NCI-H748 (cell line): ENCODE measurements around the gene ZYG11B.
A peak's percentile ranks its signal among the peaks of the same experiment; 100 is the strongest.
"Not testable (repeated sequence)": the region's sequence is repeated elsewhere in the genome, so short reads cannot be mapped to it uniquely, and the experiment has no call there.

ENCODE experiments used
- DNase-seq: peaks from one replicate; lab custom pipeline; 2025; ENCODE audit not compliant: unreplicated experiment; lab: John Stamatoyannopoulos, UW

Gene ZYG11B

DNA sequence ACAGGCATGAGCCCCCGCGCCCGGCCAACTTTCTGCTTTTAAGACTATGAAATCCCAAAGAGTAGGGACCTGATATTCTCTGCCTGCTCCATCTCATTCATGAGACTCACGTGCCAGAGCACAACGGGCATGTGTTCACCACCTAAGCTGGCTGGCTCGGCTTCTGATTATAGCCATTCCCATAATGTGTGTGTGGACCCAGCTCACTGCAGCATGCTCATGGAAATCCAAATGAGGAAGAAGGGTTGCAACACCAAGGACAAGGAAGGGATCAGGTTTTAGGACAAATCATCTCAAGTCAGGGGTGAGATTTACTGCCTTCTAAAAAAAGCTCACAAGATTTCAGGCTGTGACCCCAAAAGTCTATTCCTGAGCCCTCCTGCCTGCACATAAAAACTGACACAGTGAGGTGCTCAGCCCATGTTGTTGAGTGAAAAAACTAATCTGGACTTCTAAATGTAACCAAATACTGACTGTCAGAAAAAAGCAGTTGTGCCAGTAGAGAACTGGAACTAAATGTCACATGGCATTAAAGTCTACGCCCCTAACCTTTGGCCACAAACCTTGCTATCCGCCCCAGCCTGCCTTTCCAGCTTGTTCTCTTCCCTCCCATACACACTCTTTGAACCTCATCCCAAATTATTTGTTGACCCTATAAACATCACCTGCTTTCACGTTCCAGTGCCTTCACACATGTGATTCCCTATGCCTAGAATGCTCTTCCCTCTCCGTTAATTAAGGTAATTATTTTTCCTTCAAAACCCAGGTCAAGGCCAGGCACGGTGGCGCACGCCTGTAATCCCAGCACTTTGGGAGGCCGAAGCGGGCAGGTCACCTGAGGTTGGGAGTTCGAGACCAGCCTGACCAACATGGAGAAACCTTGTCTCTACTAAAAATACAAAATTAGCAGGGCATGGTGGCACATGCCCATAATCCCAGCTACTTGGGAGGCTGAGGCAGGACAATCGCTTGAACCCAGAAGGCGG, 19.0 kb upstream of the ZYG11B start:
- no peak for DNase-seq

DNA sequence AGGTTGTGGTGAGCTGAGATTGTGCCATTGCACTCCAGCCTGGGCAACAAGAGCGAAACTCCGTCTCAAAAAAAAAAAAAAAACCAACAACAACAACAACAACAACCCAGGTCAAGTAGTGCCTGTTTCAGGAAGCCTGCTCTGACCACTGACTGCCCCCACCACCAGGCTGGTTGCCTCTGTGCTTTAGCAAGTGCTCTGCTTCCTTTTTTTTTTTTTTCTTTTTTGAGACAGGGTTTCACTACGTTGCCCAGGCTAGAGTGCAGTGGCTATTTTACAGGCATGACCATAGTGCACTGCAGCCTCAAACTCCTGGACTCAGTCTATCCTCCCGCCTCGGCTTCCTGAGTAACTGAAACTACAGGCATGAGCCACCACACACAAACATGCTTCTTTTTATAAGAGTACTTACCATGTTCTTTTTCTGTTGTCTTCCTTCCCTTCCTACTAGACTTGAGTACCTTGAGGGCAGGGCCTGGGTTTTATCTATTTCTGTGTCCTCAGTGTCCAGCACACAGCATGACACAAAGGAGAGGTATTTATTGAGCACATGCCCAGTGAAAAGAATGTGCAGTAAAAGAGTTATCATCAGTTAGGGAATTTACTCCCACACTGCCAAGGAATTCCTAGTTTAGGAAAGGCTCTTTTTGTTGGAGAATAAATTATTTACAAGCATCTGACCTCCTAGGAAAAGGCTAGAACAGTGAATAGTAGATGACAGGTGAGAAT, 18.2 kb upstream of the ZYG11B start:
- DNase-seq = no peak

DNA sequence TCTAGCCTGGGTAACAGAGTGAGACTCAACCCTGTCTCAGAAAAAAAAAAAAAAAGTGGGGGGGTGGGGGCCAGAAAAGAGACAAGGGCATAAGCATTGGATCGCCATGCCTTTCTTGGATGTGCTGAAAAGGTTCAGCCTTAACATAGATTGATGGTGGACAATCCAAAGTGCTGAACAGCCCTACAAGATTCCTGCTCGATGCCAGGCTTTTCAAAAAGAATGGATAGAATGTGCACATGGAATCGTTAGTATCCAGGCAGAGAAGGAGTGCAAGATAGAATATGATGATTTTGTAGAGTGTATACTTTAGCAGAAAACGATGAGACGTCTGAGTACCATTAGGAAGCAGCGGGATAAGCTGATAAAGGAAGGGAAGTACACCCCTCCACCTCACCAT, 17.2 kb upstream of the ZYG11B start:
- no peak for DNase-seq

DNA sequence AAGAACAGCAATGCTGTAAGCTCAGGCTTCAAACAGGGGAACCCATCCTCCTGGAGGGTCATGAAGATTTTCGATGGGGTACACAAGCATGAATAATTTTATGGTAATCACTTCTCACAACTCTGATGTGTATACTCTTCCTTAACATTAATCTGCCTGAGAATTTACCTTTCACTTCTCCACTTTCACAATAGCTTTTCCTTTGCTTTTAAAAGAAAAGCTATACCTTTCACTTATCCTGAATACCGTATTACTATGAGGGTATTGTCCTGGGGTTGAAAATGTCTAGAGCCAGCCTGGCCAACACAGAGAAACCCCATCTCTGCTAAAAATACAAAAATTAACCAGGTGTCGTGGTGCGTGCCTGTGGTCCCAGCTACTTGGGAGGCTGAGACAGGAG, 12.7 kb upstream of the ZYG11B start:
- DNase-seq = no peak

DNA sequence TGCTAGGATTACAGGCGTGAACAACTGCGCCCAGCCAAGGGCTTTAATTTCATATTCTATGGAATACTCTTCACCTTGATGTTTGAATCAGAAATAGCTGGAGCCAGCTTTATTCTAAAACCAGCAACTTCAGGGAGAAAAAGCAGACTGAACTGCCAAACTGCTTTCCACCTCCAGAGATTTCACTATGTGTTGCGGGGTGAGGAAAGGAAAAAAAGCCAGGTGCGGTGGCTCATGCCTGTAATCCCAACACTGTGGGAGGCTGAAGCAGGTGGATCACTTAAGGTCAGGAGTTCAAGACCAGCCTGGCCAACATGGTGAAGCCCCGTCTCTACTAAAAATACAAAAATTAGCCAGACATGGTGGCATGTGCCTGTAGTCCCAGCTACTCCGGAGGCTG, 11.0 kb upstream of the ZYG11B start:
- DNase-seq = not testable (repeated sequence)

DNA sequence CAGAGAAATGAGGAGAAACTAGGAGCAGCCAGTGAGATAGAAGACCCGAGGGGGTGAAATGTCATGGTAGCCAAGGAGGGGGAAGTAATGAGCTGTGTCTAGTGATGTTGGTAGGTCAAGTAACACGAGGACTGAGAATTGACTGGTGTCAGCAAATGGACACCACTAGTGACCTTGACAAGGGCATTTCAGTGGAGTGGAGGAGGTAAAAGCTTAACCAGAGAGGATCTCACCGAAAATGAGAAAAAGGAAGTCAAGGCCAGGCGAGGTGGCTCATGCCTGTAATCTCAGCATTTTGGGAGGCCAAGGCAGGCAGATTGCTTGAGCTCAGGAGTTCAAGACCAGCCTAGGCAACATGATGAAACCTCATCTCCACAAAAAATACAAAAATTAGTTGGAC, 3.0 kb upstream of the ZYG11B start:
- no peak for DNase-seq

DNA sequence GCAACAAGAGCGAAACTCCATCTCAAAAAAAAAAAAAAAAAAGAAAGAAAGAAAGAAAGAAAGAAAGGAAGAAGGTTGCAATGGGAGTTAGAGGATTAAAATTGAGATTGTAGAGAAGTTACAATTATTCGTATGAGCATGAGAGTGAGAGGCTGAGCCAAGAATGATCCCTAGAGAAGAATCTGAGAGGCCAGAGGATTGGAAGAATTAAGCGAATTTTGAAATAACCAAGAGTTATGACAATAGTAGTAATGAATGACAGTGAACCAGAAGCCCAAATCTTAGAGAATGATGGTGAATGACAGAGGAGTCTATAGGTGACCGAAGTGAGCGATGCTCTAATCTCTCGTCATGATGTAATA, 369 bp upstream of the ZYG11B start:
- no peak for DNase-seq

DNA sequence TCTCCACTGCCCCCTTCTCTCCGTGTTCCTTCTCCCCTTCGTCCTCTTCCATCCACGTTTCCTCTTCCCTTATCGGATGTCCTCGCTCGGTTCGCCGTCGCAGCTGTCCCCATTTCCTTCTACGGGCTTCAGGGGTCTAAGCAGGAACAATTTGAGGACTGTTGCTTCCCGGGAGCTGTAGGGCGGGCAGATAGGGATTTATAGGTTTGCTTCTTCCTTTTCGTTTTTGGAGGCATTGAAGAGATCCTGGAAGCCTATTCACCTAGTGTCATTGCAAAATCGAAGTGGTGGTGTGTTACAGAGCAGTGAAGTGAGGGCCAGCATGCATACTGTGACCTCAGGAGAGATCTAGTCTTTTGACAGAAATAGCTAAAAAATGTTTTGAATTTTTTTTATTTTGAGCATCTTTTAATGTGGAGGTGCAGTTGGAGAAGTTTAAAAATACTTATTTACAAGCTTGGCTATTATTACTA, 897 bp downstream of the ZYG11B start:
- DNase-seq = peak; percentile 33

DNA sequence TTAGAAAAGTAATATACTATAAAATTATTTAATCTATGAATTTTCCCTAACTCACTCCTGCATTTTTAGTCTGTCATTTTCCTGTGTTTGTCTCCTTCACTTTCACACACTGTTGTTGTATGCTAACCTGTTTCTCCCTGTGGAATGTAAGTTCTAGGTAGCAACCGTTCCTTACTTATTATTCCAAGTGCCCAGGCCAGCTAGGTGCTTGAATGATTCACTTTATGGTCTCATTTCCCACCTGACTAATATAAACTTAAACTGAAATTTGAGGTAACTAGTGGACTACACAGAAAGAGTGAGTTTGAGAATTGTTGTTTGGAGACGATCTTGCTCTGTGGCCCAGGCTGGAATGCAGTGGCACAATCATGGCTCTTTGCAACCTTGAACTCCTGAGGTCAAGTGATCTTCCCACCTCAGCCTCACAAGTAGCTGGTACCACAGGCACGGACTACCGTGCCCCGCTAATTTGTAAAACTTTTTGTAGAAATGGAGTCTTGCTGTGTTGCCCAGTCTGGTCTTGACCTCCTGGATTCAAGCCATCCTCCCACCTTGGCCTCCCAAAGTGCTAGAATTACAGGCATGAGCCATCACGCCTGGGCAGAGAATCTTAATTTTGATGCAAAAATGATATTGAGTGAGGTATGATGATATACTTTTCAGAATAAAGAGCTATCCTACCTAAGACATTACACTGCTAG, 1.9 kb downstream of the ZYG11B start:
- no peak for DNase-seq

DNA sequence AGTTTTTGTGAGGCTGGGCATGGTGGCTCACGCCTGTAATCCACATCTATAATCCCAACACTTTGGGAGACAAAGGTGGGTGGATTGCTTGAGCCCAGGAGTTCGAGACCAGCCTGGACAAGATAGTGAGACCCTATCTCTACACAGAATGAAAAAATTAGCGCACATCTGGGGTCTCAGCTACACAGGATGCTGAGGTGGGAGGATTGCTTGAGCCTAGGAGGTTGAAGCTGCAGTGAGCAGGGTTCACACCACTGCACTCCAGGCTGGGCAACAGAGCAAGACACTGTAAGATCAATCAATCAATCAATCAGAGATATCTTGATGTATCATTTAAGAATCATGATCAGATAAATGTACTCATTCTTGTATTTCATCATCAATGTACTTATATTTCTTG, 7.1 kb downstream of the ZYG11B start:
- DNase-seq = no peak

DNA sequence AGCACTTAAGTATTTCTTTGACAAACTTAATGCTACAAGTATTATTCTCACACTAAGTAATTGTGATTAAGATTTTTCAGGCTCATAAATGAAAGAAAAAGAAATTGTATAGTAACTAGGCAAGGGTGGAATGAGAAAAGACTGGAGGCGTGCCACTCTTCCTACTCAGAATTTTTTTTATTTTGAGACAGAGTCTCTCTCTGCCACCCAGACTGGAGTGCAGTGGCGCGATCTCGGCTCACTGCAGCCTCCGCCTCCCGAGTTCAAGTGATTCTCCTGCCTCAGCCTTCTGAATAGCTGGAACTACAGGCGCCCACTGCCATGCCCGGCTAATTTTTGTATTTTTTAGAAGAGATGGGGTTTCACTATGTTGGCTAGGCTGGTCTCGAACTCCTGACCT, 9.1 kb downstream of the ZYG11B start:
- not testable (repeated sequence) for DNase-seq

DNA sequence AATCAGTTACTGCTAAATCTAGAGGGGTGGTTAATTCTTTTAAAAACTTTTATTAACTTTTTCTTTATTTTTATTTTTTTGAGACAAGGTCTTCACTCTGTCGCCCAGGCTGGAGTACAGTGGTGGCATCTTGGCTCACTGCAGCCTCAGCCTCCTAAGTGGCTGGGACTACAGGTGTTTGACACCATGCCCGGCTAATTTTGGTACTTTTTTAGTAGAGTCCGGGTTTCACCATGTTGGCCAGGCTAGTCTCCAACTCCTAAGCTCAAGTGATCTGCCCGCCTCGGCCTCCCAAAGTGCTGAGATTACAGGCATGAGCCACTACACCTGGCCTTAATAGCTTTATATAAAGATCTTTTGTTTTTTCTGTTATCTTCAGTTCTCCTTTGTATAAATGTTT, 11.9 kb downstream of the ZYG11B start:
- no peak for DNase-seq

DNA sequence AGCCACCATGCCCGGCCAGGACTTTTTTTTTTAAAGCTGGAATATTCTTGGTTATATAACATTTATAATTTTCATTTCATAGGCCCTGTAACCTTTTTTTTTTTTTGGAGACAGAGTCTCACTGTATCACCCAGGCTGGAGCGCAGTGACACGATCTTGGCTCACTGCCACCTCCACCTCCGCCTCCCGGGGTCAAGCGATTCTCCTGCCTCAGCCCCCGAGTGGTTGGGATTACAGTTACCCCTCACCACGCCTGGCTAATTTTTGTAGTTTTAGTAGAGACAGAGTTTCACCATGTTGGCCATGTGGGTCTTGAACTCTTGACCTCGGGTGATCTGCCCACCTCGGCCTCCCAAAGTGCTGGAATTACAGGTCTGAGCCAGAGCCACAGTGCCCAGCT, 12.6 kb downstream of the ZYG11B start:
- no peak for DNase-seq

DNA sequence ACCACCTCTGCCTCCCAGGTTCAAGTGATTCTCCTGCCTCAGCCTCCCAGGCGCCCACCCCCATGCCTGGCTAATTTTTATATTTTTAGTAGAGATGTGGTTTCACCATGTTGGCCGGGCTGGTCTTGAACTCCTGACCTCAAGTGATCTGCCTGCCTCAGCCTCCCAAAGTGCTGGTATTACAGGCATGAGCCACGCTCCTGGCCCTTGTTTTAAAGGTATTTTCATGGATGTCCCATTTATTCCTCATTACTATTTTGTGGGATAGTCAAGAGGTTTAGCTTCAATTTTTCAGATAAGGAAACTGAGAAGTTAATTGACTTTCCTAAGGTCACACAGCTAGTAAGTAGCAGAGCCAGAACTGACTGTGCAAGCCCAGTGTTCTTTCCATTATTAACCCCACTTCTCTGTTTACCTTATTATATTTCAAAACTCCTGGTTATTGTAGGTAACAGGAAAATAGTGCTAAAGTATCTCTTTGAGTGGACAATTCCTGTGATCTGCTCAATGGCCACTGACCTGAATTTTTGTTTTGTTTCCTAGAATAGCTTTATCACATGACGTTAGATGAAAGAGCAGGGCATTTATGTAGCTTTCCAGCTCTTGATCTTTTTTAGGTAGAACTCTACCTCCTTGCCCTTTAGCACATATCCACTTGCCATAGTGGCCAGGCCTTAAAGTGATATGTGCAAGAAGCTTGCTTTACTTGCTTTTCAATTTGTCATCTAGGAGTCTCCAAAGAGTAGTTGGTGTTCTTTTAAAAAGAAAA, 13.6 kb downstream of the ZYG11B start:
- no peak for DNase-seq

DNA sequence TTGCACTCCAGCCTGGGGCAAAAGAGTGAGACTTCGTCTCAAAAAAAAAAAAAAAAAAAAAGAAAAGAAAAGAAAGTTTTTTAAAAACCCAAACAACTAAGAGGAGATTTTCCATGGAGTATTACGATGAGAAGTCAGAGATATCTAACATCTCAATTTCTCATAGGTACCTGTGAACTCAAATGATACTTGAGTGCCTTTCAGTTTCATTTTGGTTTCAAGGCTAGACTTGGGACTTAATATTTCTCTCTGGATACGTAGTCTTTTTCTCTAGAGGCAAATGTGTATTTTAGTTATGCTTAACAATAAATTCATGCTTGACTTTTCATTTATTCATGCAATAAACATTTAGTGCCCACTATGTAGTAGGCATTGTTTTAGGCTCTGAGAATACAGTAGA, 15.0 kb downstream of the ZYG11B start:
- DNase-seq = no peak

DNA sequence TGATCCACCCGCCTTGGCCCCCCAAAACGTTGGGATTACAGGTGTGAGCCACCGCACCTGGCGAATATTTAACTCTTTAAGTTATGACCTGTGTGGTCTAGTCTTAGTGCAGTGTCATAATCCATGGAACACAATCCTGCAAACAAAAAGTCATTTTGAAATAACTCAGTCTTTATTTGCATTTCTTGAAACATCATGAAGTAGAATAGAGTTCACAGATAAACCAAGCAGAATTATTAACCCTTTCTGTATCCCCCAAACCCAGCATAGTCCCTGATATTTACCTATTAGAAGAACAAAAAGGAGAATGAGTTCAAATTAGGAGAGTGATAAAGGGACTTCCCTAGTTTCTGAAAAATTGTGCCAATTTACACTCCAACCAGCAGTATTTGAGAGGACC, 19.9 kb downstream of the ZYG11B start:
- DNase-seq = no peak

DNA sequence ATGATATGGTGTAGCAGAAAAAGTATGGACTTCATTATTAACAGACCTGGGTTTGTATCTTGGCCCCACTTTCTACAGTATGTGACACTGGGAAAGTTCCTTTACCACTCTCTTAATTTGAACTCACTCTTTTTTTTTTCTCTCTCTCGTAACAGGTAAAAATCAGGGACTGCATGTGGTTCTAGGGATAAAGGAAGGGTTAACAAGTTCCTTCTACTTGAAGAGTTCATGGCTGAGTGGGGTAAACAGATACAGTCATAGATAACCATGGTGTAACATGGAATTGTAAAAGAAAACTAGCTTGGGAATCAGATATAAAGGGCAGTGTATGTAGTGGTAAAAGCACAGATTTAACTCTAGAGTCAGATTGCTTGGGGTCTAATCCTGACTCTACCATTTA, 21.2 kb downstream of the ZYG11B start:
- no peak for DNase-seq

DNA sequence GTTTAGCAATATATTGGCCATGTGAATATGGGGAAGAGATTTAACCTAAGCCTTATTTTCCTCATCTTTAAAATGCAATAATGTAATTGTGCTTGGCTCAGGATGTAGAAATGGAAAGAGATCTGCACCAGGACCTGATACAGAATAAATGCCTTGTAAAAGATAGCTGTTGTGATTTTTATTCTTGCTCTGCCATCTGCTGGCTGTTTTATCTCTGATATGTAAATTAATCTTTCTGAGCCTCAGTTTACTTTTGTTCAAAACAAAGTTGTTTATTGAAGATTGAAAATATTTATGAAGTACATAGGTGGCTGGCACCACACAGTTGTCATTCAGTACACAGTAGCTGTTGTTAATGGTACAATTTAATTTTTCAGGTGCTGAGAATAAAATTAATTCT, 21.9 kb downstream of the ZYG11B start:
- no peak for DNase-seq

DNA sequence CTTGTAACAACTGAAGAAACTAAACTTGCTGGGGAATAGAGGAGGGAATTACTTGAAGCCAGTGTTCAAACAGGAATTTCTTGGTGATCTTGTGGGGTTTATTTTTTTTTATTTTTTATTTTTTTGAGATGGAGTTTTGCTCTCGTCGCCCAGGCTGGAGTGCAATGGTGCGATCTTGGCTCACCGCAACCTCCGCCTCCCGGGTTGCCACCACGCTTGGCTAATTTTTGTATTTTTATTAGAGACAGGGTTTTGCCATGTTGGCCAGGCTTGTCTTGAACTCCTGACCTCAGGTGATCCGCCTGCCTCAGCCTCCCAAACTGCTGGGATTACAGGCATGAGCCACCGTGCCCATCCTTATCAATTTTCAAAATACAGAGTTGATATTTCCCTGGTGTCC, 23.2 kb downstream of the ZYG11B start:
- DNase-seq = not testable (repeated sequence)

DNA sequence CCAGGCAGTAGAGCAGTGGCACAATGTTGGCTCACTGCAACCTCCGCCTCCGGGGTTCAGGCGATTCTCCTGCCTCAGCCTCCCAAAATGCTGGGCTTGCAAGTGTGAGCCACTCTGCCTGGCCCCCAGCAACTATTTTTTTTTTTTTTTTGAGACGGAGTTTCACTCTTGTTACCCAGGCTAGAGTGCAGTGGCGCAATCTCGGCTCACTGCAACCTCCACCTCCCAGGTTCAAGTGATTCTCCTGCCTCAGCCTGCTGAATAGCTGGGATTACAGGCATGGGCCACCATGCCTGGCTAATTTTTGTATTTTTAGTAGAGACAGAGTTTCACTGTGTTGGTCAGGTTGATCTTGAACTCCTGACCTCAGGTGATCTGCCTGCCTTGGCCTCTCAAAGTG, 23.9 kb downstream of the ZYG11B start:
- not testable (repeated sequence) for DNase-seq
